ENCODE data around the gene TTC31.
A peak's percentile ranks its signal among the peaks of the same experiment; 100 is the strongest.

The TTC31 gene

DNA sequence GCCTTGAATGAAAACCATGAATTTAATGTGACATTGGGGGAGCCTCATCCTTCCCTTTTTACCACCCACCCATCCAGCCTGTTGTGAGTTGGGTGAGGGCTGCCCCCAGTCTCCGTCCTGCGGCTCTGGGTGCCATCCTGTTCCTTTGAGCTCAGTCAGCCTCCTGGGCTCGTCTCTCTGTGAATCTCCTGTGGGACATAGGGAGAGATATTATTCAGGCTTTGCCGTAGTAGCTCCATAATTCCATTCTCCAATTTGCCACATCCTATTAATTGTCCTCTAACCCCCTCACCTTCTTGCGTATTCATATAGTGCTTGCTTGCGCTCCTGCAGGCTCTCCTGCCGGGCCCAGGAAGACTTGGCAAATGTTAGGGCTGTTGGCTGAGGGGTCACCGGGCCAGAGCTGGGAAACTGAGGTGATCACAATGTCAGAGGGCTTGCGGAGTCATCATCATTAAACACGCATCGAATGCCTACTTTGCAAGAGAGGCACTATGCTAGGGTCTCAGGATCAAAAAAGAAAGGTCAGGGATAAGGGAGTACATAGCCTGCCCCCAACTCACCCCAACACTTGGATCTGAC is 43.9 kb downstream of the TTC31 start:
- no peak overlapping the region for H3K4me3 ChIP-seq (ENCODE audit: low read length)
- no peak for TF ChIP-seq ZNF274 (IDR thresholded peaks at IDR 0.05; ENCODE audit: low read depth, low read length)

DNA sequence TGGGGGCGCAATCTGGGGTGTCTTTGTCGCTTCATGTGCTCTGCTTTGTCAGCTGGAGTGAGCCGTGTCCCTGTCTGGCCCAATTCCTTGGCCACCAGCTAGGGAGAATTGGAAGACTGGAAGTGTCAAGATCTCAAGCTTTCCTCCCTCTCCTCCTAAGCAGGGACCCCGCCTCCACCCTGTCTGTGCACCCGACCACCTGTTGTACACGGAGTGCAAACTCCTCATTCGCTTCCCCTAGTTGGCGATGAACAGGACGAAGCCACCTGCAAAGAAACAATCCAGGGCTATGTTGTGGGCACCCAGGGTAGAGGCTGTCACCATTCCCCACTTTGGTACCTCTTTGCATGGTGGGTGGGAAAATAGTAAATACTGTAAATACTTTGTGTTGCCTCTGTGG is 44.9 kb downstream of the TTC31 start:
- no peak for TF ChIP-seq ZNF274 (IDR thresholded peaks at IDR 0.05; ENCODE audit: low read depth, low read length)
- H3K4me3 ChIP-seq (ENCODE audit: low read length), result no peak overlapping the region

GRCh38 chr2:74528600-74529356 is 45.9 kb downstream of the TTC31 start:
- H3K4me3 ChIP-seq (ENCODE audit: low read length), result peak overlapping the region; percentile 87
- no peak for TF ChIP-seq ZNF274 (IDR thresholded peaks at IDR 0.05; ENCODE audit: low read depth, low read length)

DNA sequence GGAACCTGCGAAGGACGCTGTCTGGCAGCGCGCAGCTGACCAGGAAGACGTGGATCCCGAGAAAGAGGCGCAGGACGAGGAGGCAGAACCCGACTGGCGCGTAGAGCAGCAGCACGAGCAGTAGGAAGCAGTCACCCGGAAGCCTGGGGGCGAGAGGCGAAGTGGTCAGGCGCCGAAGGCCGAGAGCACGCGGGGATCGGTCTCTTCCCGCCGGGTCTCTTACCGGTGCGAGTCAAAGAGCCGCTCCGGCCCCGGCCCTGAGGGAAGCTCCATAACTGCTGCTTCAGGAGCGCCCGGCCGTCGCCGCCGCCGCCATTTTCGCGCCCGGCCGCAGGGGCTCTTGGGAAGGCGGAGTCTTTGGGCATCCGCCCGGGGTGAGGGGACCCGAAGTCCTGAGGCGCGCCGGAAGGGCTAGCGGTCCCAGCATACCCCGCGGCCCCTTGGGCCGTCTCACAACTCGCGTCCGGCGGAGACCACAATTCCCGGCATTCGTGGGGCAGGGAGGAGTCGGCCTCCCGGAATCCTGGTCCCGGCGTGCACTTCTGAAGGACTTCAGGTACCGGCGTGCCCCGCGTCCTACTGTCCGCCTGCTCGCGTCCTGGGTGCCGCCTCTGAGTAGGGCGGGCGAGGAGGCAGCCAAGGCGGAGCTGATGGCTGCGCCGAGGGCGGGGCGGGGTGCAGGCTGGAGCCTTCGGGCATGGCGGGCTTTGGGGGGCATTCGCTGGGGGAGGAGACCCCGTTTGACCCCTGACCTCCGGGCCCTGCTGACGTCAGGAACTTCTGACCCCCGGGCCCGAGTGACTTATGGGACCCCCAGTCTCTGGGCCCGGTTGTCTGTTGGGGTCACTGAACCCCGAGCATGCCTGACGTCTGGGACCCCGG is 46.7 kb downstream of the TTC31 start, which contains the start of the genes AUP1 and HTRA2:
AUP1 (minus strand) TSS at position 350 of the 882 bp plus-strand sequence; CDS start at position 273, 77 bp downstream.
HTRA2 (plus strand) TSS at position 577 of the 882 bp plus-strand sequence; CDS start at position 651, 74 bp downstream.
- TF ChIP-seq ZNF274 (IDR thresholded peaks at IDR 0.05; ENCODE audit: low read depth, low read length), result no peak
- H3K4me3 ChIP-seq (ENCODE audit: low read length), result peak within 1 kb of the TSS; percentile 94

GRCh38 chr2:74530239-74531187 is 47.6 kb downstream of the TTC31 start:
- TF ChIP-seq ZNF274 (IDR thresholded peaks at IDR 0.05; ENCODE audit: low read depth, low read length), result no peak
- peak overlapping the region; percentile 94 for H3K4me3 ChIP-seq (ENCODE audit: low read length)

- TF ChIP-seq ZNF274 (IDR thresholded peaks at IDR 0.05; ENCODE audit: low read depth, low read length), result no peak
- peak overlapping the region; percentile 94; the same call in 1 of the 2 replicates for H3K4me3 ChIP-seq (ENCODE audit: low read length)
Observed at GRCh38 chr2:74531666-74532065, 48.8 kb downstream of the TTC31 start.

DNA sequence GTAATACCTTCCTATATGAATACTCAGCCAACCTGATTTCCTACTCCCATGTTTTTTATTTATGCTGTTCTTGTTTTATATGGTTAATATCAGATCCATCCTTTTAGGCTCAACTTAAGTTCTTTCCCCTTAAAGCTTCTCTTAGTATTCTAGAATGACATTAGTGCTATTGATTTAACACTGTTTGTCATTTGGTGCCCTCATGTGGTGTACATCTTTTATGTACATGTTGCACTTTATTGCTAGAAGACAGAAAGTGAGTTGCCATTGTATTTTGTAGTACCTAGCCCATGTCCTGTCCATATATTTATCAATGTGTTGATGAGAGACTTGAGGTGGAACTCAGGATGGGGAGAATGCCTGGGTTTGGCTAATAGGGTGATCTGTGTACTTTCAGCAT is 49.3 kb downstream of the TTC31 start:
- H3K4me3 ChIP-seq (ENCODE audit: low read length), result no peak overlapping the region
- TF ChIP-seq ZNF274 (IDR thresholded peaks at IDR 0.05; ENCODE audit: low read depth, low read length), result no peak

DNA sequence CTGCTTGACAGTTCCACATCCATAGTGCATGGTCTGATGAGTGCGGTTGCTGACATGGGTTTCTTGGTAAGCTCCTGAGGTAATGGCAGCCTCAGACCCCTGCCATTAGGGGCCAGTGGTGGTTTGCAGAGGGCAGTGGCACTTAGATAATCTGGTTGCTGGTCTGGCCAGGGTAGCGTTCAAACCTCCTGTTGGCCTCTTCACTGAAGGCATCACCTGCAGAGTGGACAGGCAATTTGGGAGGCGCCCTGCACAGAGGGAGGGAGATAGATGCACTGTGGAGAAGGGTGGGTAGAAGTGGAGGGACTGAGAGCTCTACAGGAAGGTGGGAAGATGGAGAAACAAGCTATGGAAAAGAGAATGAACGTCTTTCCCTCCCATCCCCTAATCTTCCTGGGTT is 50.6 kb downstream of the TTC31 start:
- no peak for TF ChIP-seq ZNF274 (IDR thresholded peaks at IDR 0.05; ENCODE audit: low read depth, low read length)

DNA sequence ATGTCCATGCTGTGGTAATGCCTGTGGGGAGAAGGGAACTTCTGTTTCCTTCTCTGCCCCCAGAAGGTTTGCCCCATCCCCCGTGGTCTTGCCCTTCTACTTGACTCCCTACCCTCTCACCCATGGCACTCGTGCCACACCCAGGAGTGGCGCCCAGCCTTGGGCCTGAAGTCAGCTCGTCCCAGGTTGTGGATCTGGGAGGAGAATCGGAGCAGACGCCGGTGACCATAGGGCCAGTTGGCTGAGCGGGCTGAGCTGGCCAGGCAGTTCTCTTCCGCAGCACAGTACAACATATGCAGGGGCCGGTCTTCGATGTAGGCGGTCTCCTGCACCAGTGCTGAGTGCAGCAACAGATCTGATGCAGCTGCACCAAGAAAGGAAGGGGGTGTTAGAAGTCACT is 51.5 kb downstream of the TTC31 start:
- no peak overlapping the region for H3K4me3 ChIP-seq (ENCODE audit: low read length)
- no peak for TF ChIP-seq ZNF274 (IDR thresholded peaks at IDR 0.05; ENCODE audit: low read depth, low read length)

More for the DNA sequence above, 50.6 kb downstream of the TTC31 start:
- H3K4me3 ChIP-seq (ENCODE audit: low read length), result no peak overlapping the region

- H3K4me3 ChIP-seq (ENCODE audit: low read length), result no peak overlapping the region
- TF ChIP-seq ZNF274 (IDR thresholded peaks at IDR 0.05; ENCODE audit: low read depth, low read length), result no peak
Observed at GRCh38 chr2:74535440-74535965, 52.6 kb downstream of the TTC31 start.

GRCh38 chr2:74536166-74536950 is 53.5 kb downstream of the TTC31 start:
- H3K4me3 ChIP-seq (ENCODE audit: low read length), result no peak overlapping the region
- no peak for TF ChIP-seq ZNF274 (IDR thresholded peaks at IDR 0.05; ENCODE audit: low read depth, low read length)

DNA sequence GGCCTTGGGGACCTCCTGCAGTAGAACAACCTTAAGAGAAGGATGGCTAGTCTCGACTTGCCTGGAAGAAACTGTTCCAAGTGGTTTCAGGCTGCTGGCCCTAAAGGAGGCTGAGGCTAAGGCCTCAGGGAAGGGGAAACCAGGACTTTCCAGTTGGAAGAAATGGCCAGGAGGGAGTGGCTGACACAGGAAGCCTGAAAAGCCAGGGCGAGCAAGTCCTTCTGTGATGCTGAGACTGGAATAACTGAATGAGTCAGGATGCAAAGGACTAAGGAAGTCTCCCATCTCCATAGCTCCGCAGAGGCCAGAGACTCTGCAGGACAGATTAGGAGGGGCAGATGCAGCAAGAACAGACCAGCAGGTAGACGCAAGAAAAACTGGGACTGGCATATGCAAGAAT is 54.3 kb downstream of the TTC31 start:
- TF ChIP-seq ZNF274 (IDR thresholded peaks at IDR 0.05; ENCODE audit: low read depth, low read length), result no peak
- H3K4me3 ChIP-seq (ENCODE audit: low read length), result no peak overlapping the region

All from GM08714 (cell line).